ENCODE measurements around the gene PGGHG.
"Not testable (repeated sequence)": the region's sequence is repeated elsewhere in the genome, so short reads cannot be mapped to it uniquely, and the experiment has no call there.

PGGHG gene

DNA sequence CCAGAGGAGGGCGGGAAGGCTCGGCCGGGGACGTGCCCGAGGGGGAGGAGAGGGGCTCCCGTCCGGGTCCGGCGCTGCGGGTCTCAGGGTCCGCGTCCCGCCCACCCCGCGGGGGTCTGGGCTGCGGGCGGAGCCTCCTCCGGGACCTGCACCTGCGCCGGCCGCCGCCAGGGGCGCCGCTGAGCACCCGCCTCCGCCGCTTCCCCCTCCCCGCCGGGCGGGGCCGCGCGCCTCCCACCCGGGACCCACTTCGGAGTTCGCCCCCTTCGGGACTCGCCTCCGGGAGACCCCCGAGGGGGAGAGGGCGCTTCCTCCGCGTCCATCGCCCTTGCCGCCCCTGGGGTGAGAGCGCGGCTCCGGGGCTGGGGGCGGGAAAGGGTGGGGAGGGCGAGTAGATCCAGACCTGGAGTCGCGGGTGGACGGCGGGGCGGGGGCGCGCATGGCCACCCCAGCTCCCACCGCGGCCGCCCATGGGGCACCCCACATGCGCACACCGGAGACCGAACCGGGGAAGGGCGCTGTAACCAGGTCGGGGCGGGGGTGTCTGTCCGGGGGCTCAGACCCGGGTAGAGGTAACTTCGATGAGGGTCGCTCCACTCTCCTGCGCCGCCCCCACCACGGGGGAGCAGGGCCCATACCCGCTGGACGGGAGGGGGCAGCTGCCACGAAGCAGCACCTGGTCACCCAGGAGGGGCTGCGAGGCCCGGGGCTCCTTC, 29.6 kb downstream of the PGGHG start:
- ATAC-seq (peak; percentile 1), DNase-seq (peak; percentile 15)
- not testable (repeated sequence) for H3K27ac Mint-ChIP-seq, H3K9me3 Mint-ChIP-seq, H3K27me3 Mint-ChIP-seq
- Mint-ChIP-seq H3K4me1 (peaks cover 32% of the 10 kb centered on the region), H3K36me3 (ENCODE audit: low read depth) (peaks cover 34% of the 10 kb centered on the region), H3K4me3 (peak overlapping the region; percentile 89)

GRCh38 chr11:319121-319887, 30.4 kb downstream of the PGGHG start:
- H3K9me3 Mint-ChIP-seq, H3K27me3 Mint-ChIP-seq: not testable (repeated sequence)
- peak; percentile 20 for DNase-seq
- ATAC-seq = peak; percentile 23
- Mint-ChIP-seq H3K36me3 (ENCODE audit: low read depth) (peaks cover 29% of the 10 kb centered on the region), H3K4me1 (peaks cover 37% of the 10 kb centered on the region), H3K4me3 (peak overlapping the region; percentile 89), H3K27ac (peak overlapping the region; percentile 94)

DNA sequence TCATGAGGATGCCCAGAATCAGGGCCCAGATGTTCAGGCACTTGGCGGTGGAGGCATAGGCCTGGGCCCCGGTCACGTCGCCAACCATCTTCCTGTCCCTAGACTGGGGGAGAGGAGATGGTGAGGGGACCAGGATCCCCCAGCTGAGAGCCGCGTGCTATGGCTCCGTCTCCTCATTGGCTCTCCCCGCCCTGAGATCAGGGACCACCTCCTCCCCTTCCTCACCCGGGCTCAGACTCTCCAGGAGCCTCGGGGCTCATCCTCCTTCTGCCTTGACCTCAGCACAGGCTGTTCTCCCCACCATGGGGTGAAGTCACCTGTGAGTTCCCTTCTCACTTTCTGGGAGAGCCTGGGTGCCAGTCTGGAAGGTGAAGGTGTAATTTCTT, 31.0 kb downstream of the PGGHG start:
- H3K27me3 Mint-ChIP-seq, H3K9me3 Mint-ChIP-seq: not testable (repeated sequence)
- ATAC-seq (peak; percentile 38), DNase-seq (peak; percentile 37)
- H3K4me3 Mint-ChIP-seq = peak overlapping the region; percentile 89
- peak overlapping the region; percentile 94 for H3K27ac Mint-ChIP-seq
- peaks cover 43% of the 10 kb centered on the region for H3K4me1 Mint-ChIP-seq
- peaks cover 23% of the 10 kb centered on the region for H3K36me3 Mint-ChIP-seq (ENCODE audit: low read depth)

- no peaks in the 10 kb centered on the region for H3K9me3 Mint-ChIP-seq
Measured at GRCh38 chr11:324156-324555, 35.2 kb downstream of the PGGHG start.

GRCh38 chr11:324593-325517, 35.9 kb downstream of the PGGHG start:
- H3K4me3 Mint-ChIP-seq = peak overlapping the region; percentile 28
- H3K36me3 Mint-ChIP-seq (ENCODE audit: low read depth); DNase-seq; ATAC-seq; H3K9me3 Mint-ChIP-seq; H3K27me3 Mint-ChIP-seq: not testable (repeated sequence)
- peak overlapping the region; percentile 55 for H3K27ac Mint-ChIP-seq
- peaks cover 69% of the 10 kb centered on the region for H3K4me1 Mint-ChIP-seq

More at GRCh38 chr11:324156-324555, 35.2 kb downstream of the PGGHG start:
- Mint-ChIP-seq H3K4me1 (peaks cover 65% of the 10 kb centered on the region), H3K4me3 (peak overlapping the region; percentile 28), H3K36me3 (ENCODE audit: low read depth) (peaks cover 7% of the 10 kb centered on the region), H3K27ac (peak overlapping the region; percentile 55), H3K27me3 (no peaks in the 10 kb centered on the region)
- DNase-seq (no peak), ATAC-seq (no peak)

GRCh38 chr11:325796-326591, 37.1 kb downstream of the PGGHG start:
- H3K4me3 Mint-ChIP-seq = peak overlapping the region; percentile 64
- no peaks in the 10 kb centered on the region for H3K9me3 Mint-ChIP-seq
- no peaks in the 10 kb centered on the region for H3K36me3 Mint-ChIP-seq (ENCODE audit: low read depth)
- H3K27me3 Mint-ChIP-seq = peaks cover 2% of the 10 kb centered on the region
- peak overlapping the region; percentile 87 for H3K27ac Mint-ChIP-seq
- ATAC-seq (peak; percentile 15), DNase-seq (no peak)
- H3K4me1 Mint-ChIP-seq = peaks cover 73% of the 10 kb centered on the region

DNA sequence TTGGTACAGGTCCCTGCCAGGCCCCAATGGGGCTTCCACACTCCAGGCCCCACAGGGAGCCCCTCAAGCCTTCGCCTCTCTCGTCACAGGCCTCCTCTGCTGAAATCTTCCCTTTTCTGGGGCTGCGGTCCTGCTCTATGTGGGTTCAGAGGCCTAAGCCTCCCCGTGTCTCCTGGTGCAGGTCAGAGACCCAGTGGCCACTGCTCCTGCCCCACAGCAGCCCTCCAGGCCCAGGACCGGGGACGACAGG, 37.6 kb downstream of the PGGHG start:
- H3K27ac Mint-ChIP-seq = peak overlapping the region; percentile 87
- no peaks in the 10 kb centered on the region for H3K36me3 Mint-ChIP-seq (ENCODE audit: low read depth)
- H3K4me3 Mint-ChIP-seq = peak overlapping the region; percentile 64
- ATAC-seq (no peak), DNase-seq (no peak)
- peaks cover 2% of the 10 kb centered on the region for H3K27me3 Mint-ChIP-seq
- H3K9me3 Mint-ChIP-seq = no peaks in the 10 kb centered on the region
- H3K4me1 Mint-ChIP-seq = peaks cover 78% of the 10 kb centered on the region

DNA sequence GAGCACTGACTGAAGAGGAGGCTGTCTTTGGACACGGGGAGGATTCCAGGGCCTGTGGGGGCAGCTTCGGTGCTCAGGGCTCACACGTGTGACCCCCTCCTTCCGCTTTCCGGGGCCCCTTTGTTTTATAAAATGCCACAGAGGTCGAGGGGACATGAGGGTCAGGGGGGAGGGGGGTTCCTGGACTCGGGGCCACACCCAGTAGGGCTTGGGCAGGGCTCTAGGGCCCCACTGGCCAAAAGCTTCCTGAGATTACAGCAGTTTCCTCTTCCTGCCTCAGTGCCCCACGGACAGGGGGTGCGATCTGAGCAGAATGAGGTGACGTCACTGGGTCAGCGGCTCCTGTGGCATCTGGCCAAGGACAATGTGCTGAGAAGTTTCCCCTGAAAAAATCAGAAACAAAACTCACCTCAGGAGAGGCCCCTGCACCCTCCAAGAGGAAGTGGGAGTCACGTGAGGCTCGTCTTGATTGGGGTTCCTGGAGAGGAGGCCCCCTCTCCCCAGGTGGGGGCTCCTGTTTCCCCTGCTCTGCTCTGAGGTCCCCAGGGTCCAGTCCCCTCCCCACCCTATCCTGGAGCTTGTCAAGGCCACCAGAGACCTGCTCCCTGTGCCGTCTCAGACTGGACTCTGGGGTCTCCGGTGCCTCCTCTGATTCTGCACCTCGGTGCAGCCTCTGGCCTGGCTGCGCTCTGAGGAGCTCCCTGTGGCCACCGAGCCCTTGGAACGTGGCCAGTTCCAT, 38.1 kb downstream of the PGGHG start:
- Mint-ChIP-seq H3K27me3 (peaks cover 2% of the 10 kb centered on the region), H3K27ac (peak overlapping the region; percentile 87), H3K4me3 (peak overlapping the region; percentile 64), H3K36me3 (ENCODE audit: low read depth) (no peaks in the 10 kb centered on the region), H3K4me1 (peaks cover 83% of the 10 kb centered on the region), H3K9me3 (no peaks in the 10 kb centered on the region)
- DNase-seq (peak; percentile 81), ATAC-seq (peak; percentile 57)

GRCh38 chr11:327581-327923, 38.6 kb downstream of the PGGHG start:
- no peak for ATAC-seq

GRCh38 chr11:328012-328411, 39.1 kb downstream of the PGGHG start:
- Mint-ChIP-seq H3K27me3 (peaks cover 2% of the 10 kb centered on the region), H3K36me3 (ENCODE audit: low read depth) (no peaks in the 10 kb centered on the region), H3K9me3 (no peaks in the 10 kb centered on the region), H3K4me1 (peaks cover 88% of the 10 kb centered on the region), H3K27ac (no peak overlapping the region), H3K4me3 (no peak overlapping the region)
- no peak for ATAC-seq
- no peak for DNase-seq

More at GRCh38 chr11:327581-327923, 38.6 kb downstream of the PGGHG start:
- DNase-seq = no peak
- no peaks in the 10 kb centered on the region for H3K36me3 Mint-ChIP-seq (ENCODE audit: low read depth)
- H3K4me1 Mint-ChIP-seq = peaks cover 85% of the 10 kb centered on the region
- H3K4me3 Mint-ChIP-seq = peak overlapping the region; percentile 64
- H3K9me3 Mint-ChIP-seq = no peaks in the 10 kb centered on the region
- H3K27me3 Mint-ChIP-seq = peaks cover 2% of the 10 kb centered on the region
- H3K27ac Mint-ChIP-seq = peak overlapping the region; percentile 87

DNA sequence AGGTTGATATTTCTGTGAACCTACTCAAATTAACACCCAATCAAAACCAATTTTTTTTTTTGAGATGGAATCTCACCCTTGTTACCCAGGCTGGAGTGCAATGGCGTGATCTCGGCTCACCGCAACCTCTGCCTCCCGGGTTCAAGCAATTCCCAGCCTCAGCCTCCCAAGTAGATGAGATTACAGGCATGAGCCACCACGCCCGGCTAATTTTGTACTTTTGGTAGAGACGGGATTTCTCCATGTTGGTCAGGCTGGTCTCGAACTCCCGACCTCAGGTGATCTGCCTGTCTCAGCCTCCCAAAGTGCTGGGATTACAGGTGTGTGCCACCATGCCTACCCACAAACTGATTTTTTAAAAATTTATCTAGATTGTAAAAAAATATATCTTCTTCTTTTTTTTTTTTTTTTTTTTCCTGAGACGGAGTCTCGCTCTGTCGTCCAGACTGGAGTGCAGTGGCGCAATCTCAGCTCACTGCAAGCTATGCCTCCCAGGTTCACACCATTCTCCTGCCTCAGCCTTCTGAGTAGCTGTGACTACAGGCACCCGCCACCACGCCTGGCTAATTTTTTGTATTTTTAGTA, 39.7 kb downstream of the PGGHG start:
- ATAC-seq; DNase-seq; H3K4me3 Mint-ChIP-seq; H3K27me3 Mint-ChIP-seq; H3K9me3 Mint-ChIP-seq; H3K36me3 Mint-ChIP-seq (ENCODE audit: low read depth); H3K27ac Mint-ChIP-seq: not testable (repeated sequence)
- H3K4me1 Mint-ChIP-seq = peaks cover 85% of the 10 kb centered on the region

DNA sequence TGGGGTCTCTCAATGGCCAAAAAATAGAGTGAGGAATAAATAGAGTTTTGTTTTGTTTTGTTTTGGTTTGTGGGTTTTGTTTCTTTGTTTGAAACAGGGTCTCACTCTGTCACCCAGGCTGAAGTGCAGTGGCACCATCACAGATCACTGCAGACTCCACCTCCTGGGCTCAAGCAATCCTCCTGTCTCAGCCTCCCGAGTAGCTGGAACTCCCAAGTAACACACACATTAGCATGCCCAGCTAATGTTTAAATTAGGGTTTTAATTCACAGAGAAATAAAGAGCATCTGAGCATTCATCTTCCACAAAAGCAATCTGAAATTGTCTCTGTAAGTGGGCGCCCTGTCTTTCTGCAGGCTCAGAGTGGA, 40.9 kb downstream of the PGGHG start:
- peak overlapping the region; percentile 62 for H3K4me3 Mint-ChIP-seq
- H3K4me1 Mint-ChIP-seq = peaks cover 78% of the 10 kb centered on the region
- peak overlapping the region; percentile 75 for H3K27ac Mint-ChIP-seq
- H3K9me3 Mint-ChIP-seq = no peaks in the 10 kb centered on the region
- DNase-seq = no peak
- ATAC-seq = no peak
- peaks cover 2% of the 10 kb centered on the region for H3K27me3 Mint-ChIP-seq
- H3K36me3 Mint-ChIP-seq (ENCODE audit: low read depth) = no peaks in the 10 kb centered on the region

GRCh38 chr11:330307-330693, 41.4 kb downstream of the PGGHG start:
- H3K4me1 Mint-ChIP-seq = peaks cover 76% of the 10 kb centered on the region
- peaks cover 2% of the 10 kb centered on the region for H3K27me3 Mint-ChIP-seq
- no peaks in the 10 kb centered on the region for H3K36me3 Mint-ChIP-seq (ENCODE audit: low read depth)
- peak overlapping the region; percentile 75 for H3K27ac Mint-ChIP-seq
- H3K9me3 Mint-ChIP-seq = no peaks in the 10 kb centered on the region
- ATAC-seq (no peak), DNase-seq (no peak)
- no peak overlapping the region for H3K4me3 Mint-ChIP-seq

Data from activated naive CD8-positive, alpha-beta T cell treated with anti-CD3 and anti-CD28 coated beads, Interleukin-2, amount 50 U/mL, for 24 hours (primary cell).